ENCODE measurements around the gene KCNG2. TPM values are rescaled to one million over a fixed set of nuclear protein-coding genes. Genes with fewer than 3 reads are reported as not detected.

KCNG2 gene
- total RNA-seq, 1 experiment from 2014 or later = not detected

DNA sequence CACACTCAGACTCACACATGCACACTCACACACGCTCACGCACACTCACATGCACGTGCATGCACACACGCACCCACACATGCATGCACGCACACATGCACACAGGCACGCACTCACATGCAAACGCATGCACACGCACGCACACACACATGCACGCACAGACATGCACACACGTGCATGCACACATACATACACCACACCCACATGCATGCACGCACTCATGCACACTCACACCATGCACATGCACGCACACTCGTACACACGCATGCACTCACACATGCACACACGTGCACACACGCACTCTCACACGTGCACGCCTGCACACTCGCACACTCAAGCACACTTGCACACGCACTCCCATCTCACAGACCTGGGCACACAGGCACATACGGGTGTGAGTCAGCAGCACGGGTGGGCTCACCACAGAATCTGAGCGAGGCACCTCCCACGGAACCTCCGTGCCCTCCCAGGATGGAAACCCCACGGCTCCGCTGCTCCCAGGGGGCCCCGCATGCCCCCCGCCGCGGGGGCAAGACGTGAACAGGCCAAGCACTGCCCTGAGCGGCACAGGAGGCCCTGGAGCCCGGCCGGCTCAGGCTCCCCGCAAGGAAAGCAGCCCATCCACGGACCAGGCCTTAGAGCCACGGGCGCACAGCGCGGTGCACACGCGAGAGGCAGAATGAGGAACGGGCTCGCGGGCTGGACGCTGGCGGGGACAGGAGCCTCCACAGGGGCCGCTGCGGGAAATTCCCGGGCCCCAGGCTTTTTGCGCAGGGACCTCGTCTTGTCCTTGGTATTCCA, 8.4 kb upstream of the KCNG2 start:
- Histone ChIP-seq H3K27me3 (ENCODE audit: insufficient read depth, low read length) (no peaks in the 10 kb centered on the region), H3K9me3 (ENCODE audit: control insufficient read depth in 1 of 2, insufficient read depth in 1 of 2, low read depth in 1 of 2, low read length in 2 of 2) (no peaks in the 10 kb centered on the region), H3K4me3 (replicated peaks in 1 of 2; ENCODE audit: low read depth in 1 of 2, low read length in 2 of 2) (no peak overlapping the region), H3K27ac (ENCODE audit: low read depth, low read length) (no peak overlapping the region), H3K9me2 (ENCODE audit: insufficient read depth) (no peaks in the 10 kb centered on the region), H3K4me2 (ENCODE audit: low read length) (no peak overlapping the region), H3K36me3 (ENCODE audit: control insufficient read depth in 1 of 2, insufficient read depth in 2 of 2, low read length in 2 of 2) (no peaks in the 10 kb centered on the region), H3K9ac (ENCODE audit: low read length) (no peak overlapping the region), H3K79me2 (ENCODE audit: insufficient read depth, low read length) (no peaks in the 10 kb centered on the region), H2AFZ (ENCODE audit: low read depth, low read length, poor library complexity, severe bottlenecking) (no peak overlapping the region), H3K4me1 (ENCODE audit: control insufficient read depth in 1 of 2, insufficient read depth in 2 of 2, low read length in 2 of 2) (no peaks in the 10 kb centered on the region), H4K20me1 (ENCODE audit: insufficient read depth) (no peaks in the 10 kb centered on the region)
- no peak for ATAC-seq
- intact Hi-C loops (cut with micrococcal nuclease) = no loop called here
- POLR2A ChIA-PET = no interaction called here
- DNase-seq (ENCODE audit: low read depth, low spot score) = no peak
- CTCF ChIA-PET = no interaction called here
- RAD21 ChIA-PET (ENCODE audit: low non-redundant PET in 1 of 2, low total read pairs in 2 of 2, uncharacterized antibody in 2 of 2, unreplicated experiment in 2 of 2) = no interaction called here
- BruUV-seq (replicated peaks) = no TSS peak
- no peak for TF ChIP-seq TCF7L2 (IDR thresholded peaks at IDR 0.05; ENCODE audit: borderline replicate concordance, extremely low read depth, insufficient read depth, insufficient read length)
- TF ChIP-seq SIN3A (IDR thresholded peaks at IDR 0.05; ENCODE audit: low read depth) = no peak
- TF ChIP-seq, protein P1, sequence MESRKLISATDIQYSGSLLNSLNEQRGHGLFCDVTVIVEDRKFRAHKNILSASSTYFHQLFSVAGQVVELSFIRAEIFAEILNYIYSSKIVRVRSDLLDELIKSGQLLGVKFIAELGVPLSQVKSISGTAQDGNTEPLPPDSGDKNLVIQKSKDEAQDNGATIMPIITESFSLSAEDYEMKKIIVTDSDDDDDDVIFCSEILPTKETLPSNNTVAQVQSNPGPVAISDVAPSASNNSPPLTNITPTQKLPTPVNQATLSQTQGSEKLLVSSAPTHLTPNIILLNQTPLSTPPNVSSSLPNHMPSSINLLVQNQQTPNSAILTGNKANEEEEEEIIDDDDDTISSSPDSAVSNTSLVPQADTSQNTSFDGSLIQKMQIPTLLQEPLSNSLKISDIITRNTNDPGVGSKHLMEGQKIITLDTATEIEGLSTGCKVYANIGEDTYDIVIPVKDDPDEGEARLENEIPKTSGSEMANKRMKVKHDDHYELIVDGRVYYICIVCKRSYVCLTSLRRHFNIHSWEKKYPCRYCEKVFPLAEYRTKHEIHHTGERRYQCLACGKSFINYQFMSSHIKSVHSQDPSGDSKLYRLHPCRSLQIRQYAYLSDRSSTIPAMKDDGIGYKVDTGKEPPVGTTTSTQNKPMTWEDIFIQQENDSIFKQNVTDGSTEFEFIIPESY (IDR thresholded peaks at IDR 0.05; ENCODE audit: extremely low read depth, insufficient replicate concordance, low read length) = no peak
- no peak for TF ChIP-seq ZFX (IDR thresholded peaks at IDR 0.05)
- TF ChIP-seq ZNF274 (IDR thresholded peaks at IDR 0.05; ENCODE audit: low read depth, low read length) = no peak
- no peak for TF ChIP-seq EZH2phosphoT487 (IDR thresholded peaks at IDR 0.05; ENCODE audit: borderline replicate concordance)
- no peak for TF ChIP-seq YY1 (IDR thresholded peaks at IDR 0.05; ENCODE audit: extremely low read depth, insufficient replicate concordance, low read depth, low read length)
- TF ChIP-seq, protein P2, sequence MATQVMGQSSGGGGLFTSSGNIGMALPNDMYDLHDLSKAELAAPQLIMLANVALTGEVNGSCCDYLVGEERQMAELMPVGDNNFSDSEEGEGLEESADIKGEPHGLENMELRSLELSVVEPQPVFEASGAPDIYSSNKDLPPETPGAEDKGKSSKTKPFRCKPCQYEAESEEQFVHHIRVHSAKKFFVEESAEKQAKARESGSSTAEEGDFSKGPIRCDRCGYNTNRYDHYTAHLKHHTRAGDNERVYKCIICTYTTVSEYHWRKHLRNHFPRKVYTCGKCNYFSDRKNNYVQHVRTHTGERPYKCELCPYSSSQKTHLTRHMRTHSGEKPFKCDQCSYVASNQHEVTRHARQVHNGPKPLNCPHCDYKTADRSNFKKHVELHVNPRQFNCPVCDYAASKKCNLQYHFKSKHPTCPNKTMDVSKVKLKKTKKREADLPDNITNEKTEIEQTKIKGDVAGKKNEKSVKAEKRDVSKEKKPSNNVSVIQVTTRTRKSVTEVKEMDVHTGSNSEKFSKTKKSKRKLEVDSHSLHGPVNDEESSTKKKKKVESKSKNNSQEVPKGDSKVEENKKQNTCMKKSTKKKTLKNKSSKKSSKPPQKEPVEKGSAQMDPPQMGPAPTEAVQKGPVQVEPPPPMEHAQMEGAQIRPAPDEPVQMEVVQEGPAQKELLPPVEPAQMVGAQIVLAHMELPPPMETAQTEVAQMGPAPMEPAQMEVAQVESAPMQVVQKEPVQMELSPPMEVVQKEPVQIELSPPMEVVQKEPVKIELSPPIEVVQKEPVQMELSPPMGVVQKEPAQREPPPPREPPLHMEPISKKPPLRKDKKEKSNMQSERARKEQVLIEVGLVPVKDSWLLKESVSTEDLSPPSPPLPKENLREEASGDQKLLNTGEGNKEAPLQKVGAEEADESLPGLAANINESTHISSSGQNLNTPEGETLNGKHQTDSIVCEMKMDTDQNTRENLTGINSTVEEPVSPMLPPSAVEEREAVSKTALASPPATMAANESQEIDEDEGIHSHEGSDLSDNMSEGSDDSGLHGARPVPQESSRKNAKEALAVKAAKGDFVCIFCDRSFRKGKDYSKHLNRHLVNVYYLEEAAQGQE (IDR thresholded peaks at IDR 0.05; ENCODE audit: low read depth) = no peak
- TF ChIP-seq SRF (IDR thresholded peaks at IDR 0.05; ENCODE audit: low read depth) = no peak
- TF ChIP-seq, protein P3, sequence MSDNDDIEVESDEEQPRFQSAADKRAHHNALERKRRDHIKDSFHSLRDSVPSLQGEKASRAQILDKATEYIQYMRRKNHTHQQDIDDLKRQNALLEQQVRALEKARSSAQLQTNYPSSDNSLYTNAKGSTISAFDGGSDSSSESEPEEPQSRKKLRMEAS (IDR thresholded peaks at IDR 0.05) = no peak
- TF ChIP-seq CBX3 (IDR thresholded peaks at IDR 0.05; ENCODE audit: low read depth) = no peak
- no peak for TF ChIP-seq CEBPB (IDR thresholded peaks at IDR 0.05; ENCODE audit: low read depth)

All from HCT116 (cell line).